Stimulated activated CD8-positive, alpha-beta memory T cell treated with anti-CD3 and anti-CD28 coated beads, Interleukin-12 subunit alpha, Interleukin-12 subunit beta, amount 100 ng/mL, for 1 hour (primary cell): ENCODE data around the gene C12orf56.
"Not testable (repeated sequence)": the region's sequence is repeated elsewhere in the genome, so short reads cannot be mapped to it uniquely, and the experiment has no call there.

Experiments
- DNase-seq: peaks from one replicate; pipeline ENCODE4 v3.0.0-alpha.2; 2020; ENCODE audit warnings: low read depth

Gene C12orf56

GRCh38 chr12:64387197-64387816, 3.3 kb downstream of the C12orf56 start:
- DNase-seq = no peak

DNA sequence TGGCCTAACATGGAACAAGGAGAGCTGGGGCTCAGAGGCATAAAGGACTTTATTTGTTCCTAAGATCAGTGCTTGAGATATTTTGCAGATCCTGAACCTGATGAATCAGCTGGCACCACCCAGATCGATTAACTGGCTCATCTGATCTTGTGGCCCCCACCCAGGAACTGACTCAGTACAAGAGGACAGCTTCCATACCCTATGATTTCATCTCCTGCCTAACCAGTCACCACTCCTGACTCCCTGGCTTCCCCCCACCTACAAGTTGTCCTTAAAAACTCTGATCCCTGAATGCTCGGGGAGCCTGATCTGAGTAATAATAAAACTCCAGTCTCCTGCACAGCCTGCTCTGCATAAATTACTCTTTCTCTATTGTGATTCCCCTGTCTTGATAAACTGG, 5.1 kb downstream of the C12orf56 start:
- no peak for DNase-seq

- no peak for DNase-seq
Measured at GRCh38 chr12:64385019-64385418, 5.5 kb downstream of the C12orf56 start.

DNA sequence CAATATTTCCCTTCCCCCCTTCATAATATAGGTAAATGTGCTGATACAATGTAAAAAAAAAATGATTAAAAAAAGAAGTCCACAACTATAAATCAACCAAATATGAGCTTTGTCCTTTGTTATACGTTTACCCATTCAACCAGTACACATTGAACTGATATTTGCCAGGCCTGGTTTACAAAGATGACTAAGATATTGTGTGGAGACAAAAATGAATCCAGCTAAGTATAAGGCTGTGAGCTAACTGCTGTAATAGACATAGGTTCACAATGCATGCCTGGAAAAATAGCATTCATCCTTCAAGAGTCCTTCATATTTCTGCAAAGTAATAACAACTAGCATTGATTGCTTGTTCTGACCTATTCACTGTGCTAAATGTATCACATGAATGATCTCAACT, 6.9 kb downstream of the C12orf56 start:
- DNase-seq = no peak

- DNase-seq = no peak
Measured at GRCh38 chr12:64362721-64363305, 27.7 kb downstream of the C12orf56 start.

- DNase-seq = not testable (repeated sequence)
Measured at GRCh38 chr12:64361173-64361572, 29.4 kb downstream of the C12orf56 start.

- DNase-seq = not testable (repeated sequence)
Measured at GRCh38 chr12:64356209-64356608, 34.3 kb downstream of the C12orf56 start.

DNA sequence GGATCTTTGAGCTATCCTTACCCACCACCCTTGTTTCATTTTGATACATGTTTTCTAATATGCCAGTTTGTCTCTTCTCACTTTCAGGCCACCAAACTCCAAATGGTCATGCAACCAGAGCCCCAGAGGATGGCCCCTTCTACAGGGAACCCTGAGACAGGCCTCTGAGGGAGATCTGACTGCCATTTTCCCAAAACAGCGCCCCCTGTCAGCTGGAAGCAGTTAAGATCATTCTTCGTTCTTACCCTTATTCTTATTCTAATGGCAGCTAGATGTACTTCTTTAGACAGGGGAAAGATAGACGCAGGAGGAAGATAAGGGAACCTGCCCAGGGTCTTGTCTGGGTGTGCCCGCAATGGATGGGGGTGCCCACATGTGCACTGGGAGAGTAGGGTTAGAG, 38.4 kb downstream of the C12orf56 start:
- DNase-seq = no peak

DNA sequence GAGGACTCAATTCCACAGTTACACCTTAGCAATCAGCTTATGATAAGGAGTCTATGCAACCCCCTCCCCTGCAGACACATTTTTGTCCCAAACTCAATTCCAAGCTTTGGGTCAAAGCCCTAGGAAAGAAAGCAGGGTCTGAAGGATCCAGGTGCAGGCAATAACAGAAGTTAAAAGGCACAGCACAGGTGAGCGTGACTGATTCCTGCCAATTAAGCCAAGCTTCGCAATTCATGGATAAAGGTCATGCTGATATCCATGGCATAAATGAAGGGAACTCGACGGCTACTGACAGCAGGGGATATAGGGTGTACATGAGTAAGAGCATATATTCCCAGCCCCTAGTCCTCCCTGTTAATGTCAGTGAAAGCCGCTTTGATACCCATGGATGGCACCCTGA, 39.3 kb downstream of the C12orf56 start:
- DNase-seq = no peak

GRCh38 chr12:64347630-64348029, 42.9 kb downstream of the C12orf56 start:
- no peak for DNase-seq

DNA sequence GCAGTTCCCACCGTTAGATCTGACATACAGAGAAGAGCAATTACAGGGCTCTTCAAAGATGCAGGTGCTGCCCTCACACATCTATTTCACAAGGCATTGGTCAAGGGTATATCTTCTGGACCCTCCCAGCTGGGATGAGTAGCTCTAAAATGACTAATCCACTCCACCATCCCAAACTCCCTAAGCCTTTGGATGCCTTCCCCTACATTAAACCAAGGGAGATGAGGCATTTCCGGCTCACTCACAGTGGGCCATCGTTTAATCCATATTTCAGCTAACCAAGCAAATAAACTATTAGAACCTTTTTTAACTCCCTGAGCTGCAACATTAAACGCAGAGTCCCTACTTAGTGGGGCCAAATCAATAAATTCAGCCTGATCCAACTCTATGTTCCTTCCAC, 45.9 kb downstream of the C12orf56 start:
- not testable (repeated sequence) for DNase-seq

DNA sequence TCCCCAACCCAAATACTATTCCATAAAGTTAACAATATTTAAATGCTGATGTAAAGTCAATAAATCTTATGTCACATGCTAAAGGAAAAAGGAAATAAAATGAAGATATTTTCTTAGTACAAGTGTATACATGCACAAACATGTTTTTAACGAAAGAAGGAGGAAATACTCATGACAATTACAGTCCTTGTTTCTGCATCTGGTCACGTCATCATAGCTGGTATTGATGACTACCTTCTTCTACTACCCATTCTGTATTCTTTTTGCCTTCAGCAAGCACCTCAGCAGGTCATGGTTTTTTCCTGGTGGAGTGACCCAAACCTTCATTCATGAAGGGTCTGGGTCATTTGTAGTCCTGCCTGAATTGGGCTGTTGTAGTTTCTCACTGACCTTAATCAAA, 50.0 kb downstream of the C12orf56 start:
- DNase-seq = not testable (repeated sequence)

DNA sequence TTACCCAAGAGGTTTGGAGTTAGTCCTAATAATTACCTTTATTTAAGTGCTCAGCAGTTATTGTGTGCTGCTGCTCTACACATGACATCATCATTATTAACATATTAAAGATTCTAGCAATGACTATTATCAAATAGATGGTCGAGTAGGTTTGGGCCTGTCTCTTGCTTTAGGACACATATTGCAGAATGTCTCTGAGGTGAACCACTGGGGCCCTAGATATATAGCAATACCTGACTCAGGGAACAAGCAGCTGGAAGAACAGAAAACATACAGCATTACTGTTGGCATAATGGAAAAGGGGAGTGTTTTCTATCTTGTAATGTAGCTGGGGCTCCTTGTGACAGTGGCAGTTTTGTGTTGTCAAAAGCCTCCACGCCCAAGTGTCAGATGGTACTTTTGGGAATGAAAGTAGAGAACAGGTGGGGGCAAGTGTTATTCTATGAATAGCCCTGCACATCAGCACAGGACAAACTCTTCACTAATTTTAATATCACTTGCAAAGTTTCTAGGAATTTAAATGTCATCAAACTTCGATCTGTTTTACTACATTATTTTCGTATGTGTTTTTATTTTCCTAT, 54.6 kb downstream of the C12orf56 start:
- DNase-seq = no peak

- DNase-seq = no peak
Measured at GRCh38 chr12:64332938-64333337, 57.6 kb downstream of the C12orf56 start.

DNA sequence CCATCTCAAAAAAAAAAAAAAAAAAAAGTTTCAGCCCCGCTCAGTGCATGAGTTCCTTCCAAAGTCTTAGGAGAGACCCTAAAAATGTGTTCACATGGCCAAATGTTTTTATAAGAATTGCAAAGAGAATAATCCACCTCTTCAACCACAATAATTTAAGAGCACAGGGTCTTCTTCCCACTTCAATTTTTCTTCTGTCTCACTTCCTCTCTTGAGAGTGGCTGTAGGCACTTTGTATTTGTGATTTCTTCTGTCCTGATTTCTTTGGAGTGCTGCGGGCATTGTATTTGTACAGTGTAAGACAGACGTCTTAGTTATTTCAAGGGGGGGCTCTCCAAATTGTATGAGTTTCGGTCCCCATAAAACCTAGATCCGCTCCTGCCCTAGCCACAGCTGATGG, 58.3 kb downstream of the C12orf56 start:
- no peak for DNase-seq

DNA sequence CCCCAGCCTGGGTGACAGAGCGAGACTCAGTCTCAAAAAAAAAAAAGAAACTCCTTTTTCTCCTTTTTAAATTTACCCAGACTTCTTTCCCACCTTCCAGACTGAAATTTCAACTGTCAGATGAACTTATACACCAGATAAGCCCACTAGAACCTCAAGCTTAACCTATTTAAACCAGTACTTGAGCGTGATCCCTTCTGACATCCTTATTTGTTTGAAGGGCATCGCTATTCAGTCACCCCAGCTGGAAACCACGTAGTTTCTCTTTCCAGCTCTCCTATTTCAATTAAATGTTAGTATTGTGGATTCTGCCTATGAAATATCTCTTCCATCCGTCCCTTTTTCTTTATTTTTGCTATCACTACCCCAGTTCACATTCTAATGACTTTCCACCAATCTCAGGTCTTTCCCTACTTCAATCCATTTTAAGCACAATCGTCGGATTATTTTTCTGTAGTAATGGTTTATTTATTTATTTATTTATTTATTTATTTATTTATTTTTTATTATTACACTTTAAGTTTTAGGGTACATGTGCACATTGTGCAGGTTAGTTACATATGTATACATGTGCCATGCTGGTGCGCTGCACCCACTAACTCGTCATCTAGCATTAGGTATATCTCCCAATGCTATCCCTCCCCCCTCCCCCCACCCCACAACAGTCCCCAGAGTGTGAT, 61.4 kb downstream of the C12orf56 start:
- not testable (repeated sequence) for DNase-seq

- DNase-seq = no peak
Measured at GRCh38 chr12:64325055-64325454, 65.5 kb downstream of the C12orf56 start.

DNA sequence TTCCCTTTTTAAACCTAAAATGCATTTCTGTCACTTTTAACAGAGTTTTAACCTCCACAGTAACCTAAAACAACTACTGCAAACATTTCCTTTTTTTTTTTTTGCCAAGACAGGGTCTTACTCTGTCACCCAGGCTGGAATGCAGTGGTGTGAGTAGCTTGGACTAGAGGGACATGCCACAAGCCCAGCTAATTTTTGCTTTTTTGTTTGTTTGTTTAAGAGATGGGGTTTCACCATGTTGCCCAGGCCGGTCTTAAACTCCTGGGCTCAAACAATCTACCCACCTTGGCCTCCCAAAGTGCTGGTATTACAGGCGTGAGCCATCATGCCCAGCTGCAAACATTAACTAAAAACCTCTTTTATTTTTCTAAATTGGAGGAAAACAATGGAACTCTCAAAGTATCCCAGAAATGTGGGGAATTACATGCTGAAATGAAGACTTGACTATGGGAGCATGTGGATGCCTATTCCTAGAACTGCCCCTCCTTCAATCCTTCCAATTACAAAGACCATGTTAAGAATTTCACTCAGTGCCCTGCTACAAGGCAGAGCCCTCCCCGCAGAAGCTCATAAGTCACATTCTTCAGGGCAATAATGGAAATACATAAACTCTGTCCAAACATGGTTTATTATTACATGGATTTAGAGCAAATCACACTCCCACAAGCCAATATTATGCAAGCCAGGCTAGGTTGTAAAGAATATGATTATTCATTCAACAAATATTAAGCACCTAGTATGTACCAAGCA, 66.9 kb downstream of the C12orf56 start:
- no peak for DNase-seq

- no peak for DNase-seq
Measured at GRCh38 chr12:64323006-64323405, 67.6 kb downstream of the C12orf56 start.

GRCh38 chr12:64320611-64321010, 69.9 kb downstream of the C12orf56 start:
- DNase-seq = no peak

GRCh38 chr12:64319540-64320225, 70.9 kb downstream of the C12orf56 start:
- DNase-seq = not testable (repeated sequence)

DNA sequence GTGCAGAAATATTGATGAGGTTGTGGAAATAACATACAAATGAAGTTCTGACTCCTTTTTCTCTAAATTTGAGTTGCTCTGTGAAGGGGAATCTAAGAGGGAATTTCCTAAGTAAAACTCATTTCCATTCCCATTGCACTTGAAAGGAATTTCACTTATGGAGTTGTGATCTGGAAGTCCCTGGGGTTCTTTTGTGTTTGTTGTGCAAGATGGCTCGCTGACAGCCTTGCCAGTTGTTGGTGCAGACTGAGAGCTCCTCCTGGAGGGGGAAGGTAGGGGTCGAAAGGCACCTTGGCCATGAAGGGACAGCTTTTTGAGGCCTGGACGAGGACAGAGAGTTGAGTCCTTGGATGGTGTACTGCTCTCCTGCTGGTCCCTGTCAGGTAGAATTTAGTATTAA, 72.0 kb downstream of the C12orf56 start:
- DNase-seq = no peak
